GM12874 (cell line): ENCODE data around the gene TPO.

ENCODE experiments used
- TF ChIP-seq, protein P1 (sequence below): IDR thresholded peaks from 2 replicates; pipeline ENCODE4 v1.5.1; 2011; ENCODE audit warnings: low read depth, mild to moderate bottlenecking, control low read depth, low read length, moderate library complexity; ENCODE audit not compliant: insufficient read depth

Gene TPO

DNA sequence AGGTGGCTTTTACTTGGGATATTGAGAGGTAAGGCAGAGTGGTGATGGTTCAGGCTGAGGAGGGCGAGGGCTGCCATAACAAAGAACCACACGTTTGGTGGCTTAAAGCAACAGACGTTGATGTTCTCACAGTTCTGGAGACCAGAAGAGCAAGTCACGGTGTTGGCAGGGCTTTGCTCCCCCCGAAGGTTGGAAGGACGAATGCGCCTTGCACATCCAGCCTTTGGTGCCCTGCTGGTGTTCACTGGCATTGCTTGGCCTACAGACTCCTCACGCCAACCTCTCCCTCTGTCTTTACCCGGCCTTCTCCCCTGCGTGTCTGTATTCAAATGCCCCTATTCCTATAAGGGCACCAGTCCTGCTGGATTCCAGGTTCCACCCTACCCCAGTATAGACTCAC lies 125.4 kb downstream of the TPO start:
- TF ChIP-seq, protein P1, sequence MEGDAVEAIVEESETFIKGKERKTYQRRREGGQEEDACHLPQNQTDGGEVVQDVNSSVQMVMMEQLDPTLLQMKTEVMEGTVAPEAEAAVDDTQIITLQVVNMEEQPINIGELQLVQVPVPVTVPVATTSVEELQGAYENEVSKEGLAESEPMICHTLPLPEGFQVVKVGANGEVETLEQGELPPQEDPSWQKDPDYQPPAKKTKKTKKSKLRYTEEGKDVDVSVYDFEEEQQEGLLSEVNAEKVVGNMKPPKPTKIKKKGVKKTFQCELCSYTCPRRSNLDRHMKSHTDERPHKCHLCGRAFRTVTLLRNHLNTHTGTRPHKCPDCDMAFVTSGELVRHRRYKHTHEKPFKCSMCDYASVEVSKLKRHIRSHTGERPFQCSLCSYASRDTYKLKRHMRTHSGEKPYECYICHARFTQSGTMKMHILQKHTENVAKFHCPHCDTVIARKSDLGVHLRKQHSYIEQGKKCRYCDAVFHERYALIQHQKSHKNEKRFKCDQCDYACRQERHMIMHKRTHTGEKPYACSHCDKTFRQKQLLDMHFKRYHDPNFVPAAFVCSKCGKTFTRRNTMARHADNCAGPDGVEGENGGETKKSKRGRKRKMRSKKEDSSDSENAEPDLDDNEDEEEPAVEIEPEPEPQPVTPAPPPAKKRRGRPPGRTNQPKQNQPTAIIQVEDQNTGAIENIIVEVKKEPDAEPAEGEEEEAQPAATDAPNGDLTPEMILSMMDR: no peak

DNA sequence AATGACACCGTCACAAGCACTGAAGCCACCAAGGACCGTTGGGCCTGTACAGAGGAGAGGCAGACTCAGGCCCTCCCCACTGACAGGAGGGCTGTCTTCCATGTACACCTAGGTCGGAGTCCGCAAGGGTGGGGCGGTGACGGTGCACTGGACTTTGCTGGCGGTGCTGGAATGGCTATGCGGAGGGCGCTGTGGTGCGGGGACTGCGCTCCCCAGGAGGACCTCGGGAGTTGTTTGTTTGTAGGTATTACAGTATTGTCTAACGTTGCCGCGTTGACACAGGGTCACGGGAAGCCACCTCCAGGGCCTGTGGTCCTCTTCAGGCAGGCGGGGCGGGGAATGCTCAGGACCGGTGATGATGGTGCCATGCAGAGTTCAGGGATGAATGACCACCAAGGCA lies 126.2 kb downstream of the TPO start:
- TF ChIP-seq, protein P1: no peak

DNA sequence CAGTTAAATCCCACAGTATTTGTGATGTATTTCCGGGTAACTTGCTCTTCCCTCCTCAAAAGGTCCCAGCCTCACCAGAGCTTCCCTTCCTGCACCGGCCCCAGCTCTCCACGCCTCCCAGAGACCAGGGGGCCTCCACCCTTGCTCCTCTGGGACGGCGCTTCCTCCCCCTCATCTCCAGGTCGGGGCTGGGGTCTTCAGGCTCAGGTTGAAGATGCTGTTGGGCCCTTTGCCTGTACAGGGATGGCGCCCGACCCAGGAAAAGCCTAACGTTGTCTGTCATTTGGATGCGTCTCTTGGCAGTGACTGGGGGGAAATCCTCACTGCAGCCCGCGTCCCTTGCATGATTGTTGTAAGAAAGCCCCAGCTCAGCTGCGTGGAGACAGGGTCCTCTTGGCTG lies 126.7 kb downstream of the TPO start:
- TF ChIP-seq, protein P1: no peak

DNA sequence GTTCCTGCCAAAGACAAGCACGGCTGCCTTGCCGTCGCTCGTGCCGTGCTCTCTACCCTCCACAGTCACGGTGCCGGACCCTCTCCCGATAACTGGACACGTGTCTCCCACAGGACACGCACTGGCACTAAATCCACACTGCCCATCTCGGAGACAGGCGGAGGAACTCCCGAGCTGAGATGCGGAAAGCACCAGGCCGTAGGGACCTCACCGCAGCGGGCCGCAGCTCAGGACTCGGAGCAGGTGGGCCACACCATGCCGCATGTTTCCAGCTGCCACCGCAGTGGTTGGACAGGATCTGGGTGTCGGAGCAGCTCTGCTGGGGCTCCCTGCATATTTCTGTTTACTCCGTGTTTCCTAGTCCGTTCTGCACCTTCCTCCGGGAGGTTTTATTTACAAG lies 127.2 kb downstream of the TPO start:
- TF ChIP-seq, protein P1: no peak

DNA sequence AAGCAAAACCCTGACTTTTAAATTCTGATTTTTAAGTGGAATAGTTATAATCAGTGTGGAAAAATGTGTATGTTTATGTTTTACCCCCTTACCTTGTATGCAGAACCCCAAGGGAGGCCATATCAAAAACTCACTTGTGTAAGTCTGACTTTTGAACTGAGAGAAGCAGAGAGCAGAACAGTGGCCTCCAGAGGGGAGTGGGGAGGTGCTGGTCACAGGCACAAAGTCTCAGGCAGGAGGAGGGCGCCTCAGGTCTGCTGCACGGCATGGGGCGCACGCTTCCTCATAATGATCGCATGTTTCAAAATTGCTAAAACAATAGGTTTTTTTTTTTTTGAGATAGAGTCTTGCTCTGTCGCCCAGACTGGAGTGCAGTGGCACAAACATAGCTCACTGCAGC lies 127.8 kb downstream of the TPO start:
- TF ChIP-seq, protein P1: no peak

DNA sequence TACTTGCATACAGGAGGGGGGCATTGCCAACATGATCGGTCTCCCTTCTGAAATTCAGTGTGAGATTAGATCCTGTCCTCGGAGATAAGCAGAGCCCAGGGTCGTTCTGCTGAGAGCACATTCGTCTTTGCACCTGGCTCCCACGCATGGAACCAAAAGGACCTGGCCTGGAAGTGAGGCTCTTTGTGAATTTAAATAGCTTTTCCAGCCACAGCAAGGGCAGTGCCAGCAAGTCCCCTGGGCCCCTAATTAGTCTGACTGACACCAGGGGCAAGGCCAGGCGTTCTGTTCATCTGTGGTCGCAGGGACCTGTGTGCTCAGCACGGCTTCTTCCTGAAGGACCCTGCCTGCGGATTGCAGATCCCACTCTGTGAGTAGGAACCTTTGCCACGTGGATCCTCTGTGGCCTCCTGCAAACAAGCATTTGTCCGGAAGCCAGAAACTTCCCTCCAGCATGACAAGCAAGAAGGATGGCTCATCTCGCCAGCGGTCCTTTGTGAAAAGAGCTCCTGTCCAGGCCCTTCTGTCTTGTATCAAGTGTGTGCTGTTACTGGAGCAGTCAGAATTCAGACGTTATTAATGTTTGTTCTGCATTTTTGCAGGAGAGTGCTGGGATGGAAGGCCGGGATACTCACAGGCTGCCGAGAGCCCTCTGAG lies 128.7 kb downstream of the TPO start:
- TF ChIP-seq, protein P1: no peak

DNA sequence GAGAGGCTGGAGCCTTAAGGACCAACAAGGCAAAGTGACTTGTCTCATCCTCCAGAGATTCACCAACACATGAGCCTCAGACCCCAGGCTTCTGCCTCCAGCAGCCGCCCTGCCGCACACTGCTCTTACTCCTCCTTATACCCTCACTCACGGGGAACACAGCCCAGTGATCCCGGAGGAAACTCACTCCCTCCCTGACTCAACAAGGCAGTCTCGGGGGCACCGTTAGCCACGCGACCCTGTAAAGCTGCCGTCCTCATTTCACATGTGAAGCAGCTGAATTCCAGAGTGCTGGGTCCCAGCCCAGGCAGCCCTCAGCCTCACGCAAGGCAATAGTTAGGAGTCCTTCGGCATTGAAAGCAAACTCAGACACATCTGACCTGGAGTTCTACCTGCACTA lies 129.7 kb downstream of the TPO start:
- TF ChIP-seq, protein P1: no peak
